Muscle layer of duodenum (tissue), 2 donors: Measurements from ENCODE around the gene EPB41L4B.

ENCODE experiments used
- H3K27ac ChIP-seq: one replicate; pipeline ENCODE4 v1.7.0; 2013; ENCODE audit warnings: mild to moderate bottlenecking, low read length
- H3K27me3 ChIP-seq: one replicate; pipeline ENCODE4 v1.7.0; 2013; ENCODE audit warnings: low read depth, mild to moderate bottlenecking, control low read depth, low read length
- H3K36me3 ChIP-seq, 2 donors: one replicate each; pipeline ENCODE4 v1.7.0; 2013; ENCODE audit warnings: low read length in 2 of 2, control low read depth in 1 of 2, mild to moderate bottlenecking in 1 of 2; ENCODE audit not compliant: insufficient read depth in 2 of 2, control insufficient read depth in 1 of 2
- H3K4me1 ChIP-seq, 2 donors: one replicate each; pipeline ENCODE4 v1.7.0; 2013; ENCODE audit warnings: low read length in 2 of 2, mild to moderate bottlenecking in 2 of 2, control low read depth in 1 of 2, moderate library complexity in 1 of 2; ENCODE audit not compliant: insufficient read depth in 2 of 2, control insufficient read depth in 1 of 2
- H3K4me3 ChIP-seq, 2 donors: one replicate each; pipeline ENCODE4 v1.7.0; 2013; ENCODE audit warnings: low read length in 2 of 2, low read depth in 1 of 2, mild to moderate bottlenecking in 1 of 2
- H3K9me3 ChIP-seq, 2 donors: one replicate each; pipeline ENCODE4 v1.7.0; 2013; ENCODE audit warnings: low read length in 2 of 2, control low read depth in 1 of 2, mild to moderate bottlenecking in 1 of 2; ENCODE audit not compliant: control insufficient read depth in 1 of 2
- donor health status: healthy.

EPB41L4B gene

DNA sequence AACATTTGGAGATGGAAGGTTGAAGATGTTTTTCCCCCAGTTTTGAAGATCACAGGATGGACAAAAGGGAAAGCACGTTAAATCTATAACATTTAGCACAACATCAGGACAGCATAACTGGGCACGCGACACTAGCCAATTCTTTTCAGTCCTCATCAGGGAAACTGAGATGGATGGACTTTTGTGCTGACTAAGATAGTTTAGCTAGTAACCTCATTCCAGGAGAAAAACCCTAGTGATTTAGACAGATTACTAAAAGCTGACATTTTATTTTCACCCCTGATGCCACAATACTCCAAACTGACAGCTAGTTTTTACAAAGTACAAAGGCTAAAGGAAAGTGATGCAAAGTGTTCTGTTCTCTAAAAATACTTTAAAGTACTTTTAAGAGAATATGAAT, 53.3 kb downstream of the EPB41L4B start:
- H3K4me3 ChIP-seq = no peak overlapping the region
- no peak overlapping the region for H3K27ac ChIP-seq
- H3K4me1 ChIP-seq = no peaks in the 10 kb centered on the region

DNA sequence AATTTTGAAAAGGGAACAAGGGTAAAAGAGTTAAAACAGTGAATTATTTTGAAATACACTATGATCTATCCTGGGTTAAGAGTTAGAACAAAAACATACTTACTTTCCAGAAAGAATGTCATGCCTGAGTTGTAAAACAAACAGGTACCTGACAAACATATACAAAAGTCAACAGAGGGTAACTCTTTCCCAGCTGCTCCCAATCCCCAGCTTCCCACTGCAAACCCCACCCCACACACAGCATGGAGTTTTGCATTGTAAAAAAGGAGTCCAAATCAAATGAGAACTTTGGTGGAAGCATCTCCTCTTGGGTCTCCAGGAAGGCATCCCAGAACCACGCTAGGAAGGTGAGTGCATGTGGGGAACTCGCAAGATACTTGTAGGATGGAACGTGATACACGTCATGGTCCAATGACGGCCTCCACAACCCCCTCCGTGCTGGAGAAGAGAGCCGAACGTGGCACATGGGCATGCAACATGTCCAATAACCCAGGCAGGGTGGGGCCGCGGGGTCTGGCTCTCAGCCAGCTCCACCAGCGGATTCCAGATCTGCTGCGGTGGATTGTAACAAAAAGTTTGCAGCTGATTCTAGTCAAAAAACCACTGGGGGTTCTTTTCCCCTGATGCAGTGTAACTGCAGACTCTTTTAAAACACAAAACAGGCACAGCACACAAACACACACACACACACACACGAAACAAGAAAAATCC, 55.8 kb downstream of the EPB41L4B start:
- H3K27ac ChIP-seq = no peak overlapping the region
- no peaks in the 10 kb centered on the region for H3K9me3 ChIP-seq
- H3K36me3 ChIP-seq = no peaks in the 10 kb centered on the region
- H3K4me1 ChIP-seq = no peaks in the 10 kb centered on the region
- H3K4me3 ChIP-seq = no peak overlapping the region
- H3K27me3 ChIP-seq = no peaks in the 10 kb centered on the region

More for the DNA sequence above, 53.3 kb downstream of the EPB41L4B start:
- Histone ChIP-seq H3K27me3 (no peaks in the 10 kb centered on the region), H3K9me3 (no peaks in the 10 kb centered on the region), H3K36me3 (no peaks in the 10 kb centered on the region)

DNA sequence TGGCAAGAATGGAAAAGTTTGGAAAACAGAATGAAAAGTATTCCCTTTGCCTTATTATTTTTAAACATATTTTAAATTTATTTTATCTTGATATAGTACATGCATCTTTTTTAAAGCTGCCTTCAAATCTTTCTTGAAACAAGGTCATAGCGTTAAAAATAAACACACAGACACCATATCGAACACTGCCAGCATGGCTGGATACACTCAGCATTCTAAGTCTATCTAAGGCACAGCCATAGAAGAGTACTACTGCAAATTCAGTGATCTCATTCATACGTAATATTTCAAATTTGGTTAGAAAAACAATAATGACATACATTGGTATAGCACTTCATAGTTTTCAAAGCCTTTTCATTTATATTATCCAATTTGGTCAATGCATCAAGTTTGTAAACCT, 57.5 kb downstream of the EPB41L4B start:
- no peak overlapping the region for H3K27ac ChIP-seq
- no peaks in the 10 kb centered on the region for H3K36me3 ChIP-seq
- no peaks in the 10 kb centered on the region for H3K27me3 ChIP-seq
- no peaks in the 10 kb centered on the region for H3K9me3 ChIP-seq
- H3K4me1 ChIP-seq = no peaks in the 10 kb centered on the region
- H3K4me3 ChIP-seq = no peak overlapping the region

DNA sequence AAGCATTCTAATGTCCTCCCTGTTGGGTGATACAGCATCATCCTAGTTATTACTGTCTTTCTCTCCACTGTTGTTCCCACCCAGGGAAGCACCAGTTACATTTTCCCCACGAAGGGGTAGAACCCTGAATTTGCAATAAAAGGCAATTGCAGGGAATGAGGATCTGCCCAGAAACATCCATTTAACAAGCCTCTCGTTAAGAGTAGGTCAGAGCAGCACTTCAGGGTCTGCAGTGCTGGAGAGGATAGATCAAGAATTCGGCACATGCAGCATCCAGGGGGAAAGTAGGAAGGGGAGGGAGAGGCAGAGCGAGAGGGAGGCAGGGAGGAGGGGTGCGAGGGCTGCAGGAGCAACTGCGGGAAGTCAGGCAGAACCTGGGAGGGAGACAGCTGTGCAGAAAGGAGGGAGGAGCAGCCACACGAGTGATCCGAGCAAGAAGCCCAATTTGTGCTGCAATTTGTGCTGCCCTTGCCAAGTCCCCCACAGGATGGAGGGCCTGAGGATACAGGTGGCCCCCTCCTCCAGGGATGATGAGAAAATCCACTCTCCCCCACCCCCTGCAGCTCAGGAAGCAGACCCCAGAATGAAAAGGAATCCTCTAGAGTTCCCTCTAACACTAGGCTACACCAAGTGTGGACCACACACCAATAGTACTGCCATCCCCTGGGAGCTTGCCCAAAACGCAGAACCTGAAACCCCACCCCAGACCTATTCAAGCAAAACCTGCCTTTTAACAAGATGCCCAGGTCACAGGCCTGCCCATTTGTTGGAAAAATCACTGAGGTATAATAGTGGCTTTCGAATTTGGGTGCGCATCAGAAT, 62.2 kb downstream of the EPB41L4B start:
- no peak overlapping the region for H3K4me3 ChIP-seq
- no peaks in the 10 kb centered on the region for H3K36me3 ChIP-seq
- no peak overlapping the region for H3K27ac ChIP-seq
- H3K9me3 ChIP-seq = no peaks in the 10 kb centered on the region
- no peaks in the 10 kb centered on the region for H3K4me1 ChIP-seq
- no peaks in the 10 kb centered on the region for H3K27me3 ChIP-seq

DNA sequence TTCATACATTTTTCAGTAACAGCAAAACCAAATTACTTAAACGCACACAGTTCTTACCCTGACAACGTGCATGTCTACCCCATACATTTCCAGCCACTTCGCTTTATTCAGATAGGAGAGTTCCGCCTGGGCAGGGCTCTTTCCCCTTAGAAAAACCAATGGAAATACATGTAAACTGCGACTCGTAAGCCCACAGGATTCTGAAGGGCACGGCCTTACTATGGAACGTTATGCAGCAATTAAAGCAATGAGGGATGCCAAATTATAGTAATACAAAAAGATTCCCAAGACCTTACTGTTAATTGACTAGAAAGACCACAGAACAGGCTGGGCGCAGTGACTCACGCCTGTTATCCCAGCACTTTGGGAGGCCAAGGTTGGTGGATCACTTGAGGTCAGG, 64.5 kb downstream of the EPB41L4B start:
- Histone ChIP-seq H3K4me3 (no peak overlapping the region), H3K27ac (no peak overlapping the region), H3K36me3 (no peaks in the 10 kb centered on the region), H3K4me1 (no peaks in the 10 kb centered on the region), H3K9me3 (no peaks in the 10 kb centered on the region), H3K27me3 (no peaks in the 10 kb centered on the region)

DNA sequence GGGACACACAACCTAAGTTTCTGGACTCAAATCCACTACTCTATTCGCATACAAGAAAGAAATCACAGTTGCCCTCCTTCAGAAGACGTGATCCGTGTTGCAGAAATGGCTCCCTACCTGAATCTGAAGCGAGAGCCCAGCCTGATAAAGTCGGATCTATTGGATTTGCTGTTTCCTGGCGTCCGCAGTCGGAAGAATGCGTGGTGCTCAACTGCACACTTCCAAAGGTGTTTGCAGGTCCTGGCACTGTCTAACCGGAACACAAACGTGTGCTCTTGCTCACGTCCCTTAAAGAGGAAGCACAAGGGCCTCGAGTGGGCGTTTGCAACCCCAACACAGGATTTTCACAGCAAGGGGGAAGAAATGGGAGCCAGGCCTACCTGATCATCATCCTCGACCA, 65.5 kb downstream of the EPB41L4B start:
- Histone ChIP-seq H3K9me3 (no peaks in the 10 kb centered on the region), H3K4me1 (no peaks in the 10 kb centered on the region), H3K27me3 (no peaks in the 10 kb centered on the region), H3K36me3 (no peaks in the 10 kb centered on the region), H3K27ac (no peak overlapping the region), H3K4me3 (no peak overlapping the region)

DNA sequence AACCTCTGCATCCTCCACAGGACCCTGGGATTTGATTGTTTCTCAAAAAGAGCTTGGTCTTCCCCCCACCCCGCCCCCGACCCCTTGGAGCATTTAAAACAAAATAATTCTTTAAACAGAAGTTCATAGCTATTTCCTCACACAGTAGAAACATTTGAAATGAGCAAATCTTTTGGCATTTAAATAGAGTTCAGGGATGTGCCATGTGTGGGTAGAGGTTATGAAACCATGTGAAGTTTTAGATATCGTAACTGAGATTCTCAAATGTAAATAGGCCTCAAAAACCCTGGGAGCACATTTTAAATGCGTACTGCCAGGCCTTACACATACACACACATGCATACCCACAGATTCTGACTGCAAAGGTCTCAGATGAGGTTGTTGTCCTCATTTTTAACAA, 66.5 kb downstream of the EPB41L4B start:
- Histone ChIP-seq H3K4me3 (no peak overlapping the region), H3K27me3 (no peaks in the 10 kb centered on the region), H3K27ac (no peak overlapping the region), H3K9me3 (no peaks in the 10 kb centered on the region), H3K4me1 (no peaks in the 10 kb centered on the region), H3K36me3 (no peaks in the 10 kb centered on the region)

DNA sequence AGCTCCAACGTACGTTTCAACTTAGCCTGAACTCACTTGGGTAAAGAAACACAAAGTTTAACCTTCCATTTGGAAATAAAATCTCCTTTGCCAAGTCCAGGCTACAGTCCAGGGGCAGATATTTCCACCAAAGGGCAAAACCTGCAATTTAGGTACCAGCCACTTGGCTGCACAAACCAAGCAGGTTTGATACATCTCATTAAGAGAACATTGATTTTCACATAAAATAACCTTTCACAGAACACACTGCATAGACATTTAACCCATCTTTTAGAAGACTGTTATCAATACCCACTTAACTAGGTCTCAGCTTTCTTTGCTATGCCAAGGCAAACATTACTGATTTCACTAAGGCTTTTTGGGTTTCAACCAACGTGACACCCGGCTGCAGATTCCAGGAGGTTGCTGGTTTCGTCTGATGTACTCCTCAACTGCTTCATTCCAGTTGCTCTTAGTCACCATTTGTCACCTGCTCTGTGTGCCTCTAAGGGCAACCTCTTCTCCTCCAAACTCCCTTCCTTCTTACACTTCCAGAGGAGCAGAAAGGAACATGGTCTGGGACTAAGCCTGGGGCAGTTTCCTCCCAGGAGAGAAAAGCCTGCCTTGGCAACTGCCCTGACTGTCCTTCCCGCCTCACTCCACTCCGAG, 67.1 kb downstream of the EPB41L4B start:
- Histone ChIP-seq H3K27ac (no peak overlapping the region), H3K36me3 (no peaks in the 10 kb centered on the region), H3K27me3 (no peaks in the 10 kb centered on the region), H3K4me1 (no peaks in the 10 kb centered on the region), H3K4me3 (no peak overlapping the region), H3K9me3 (no peaks in the 10 kb centered on the region)

DNA sequence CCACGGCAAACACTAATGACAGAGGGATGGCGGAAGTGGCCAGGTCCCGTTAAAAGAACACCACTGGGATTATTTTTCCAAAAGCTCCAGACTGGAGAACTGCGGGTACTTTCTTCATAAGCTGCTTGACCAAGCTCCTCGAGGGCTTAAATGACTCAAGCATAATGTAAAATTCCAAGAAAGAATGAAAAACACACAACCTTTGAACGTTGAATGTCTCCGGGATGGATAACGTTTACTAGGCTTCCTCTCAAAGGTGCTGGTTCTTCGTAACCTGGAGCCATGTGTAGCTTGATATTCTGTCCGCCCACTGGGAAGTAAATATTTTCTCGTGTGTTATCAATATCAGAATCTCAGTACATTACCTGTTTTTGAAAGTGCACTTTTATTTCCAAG, 67.6 kb downstream of the EPB41L4B start:
- no peaks in the 10 kb centered on the region for H3K4me1 ChIP-seq
- no peaks in the 10 kb centered on the region for H3K36me3 ChIP-seq
- H3K27ac ChIP-seq = no peak overlapping the region
- H3K4me3 ChIP-seq = no peak overlapping the region
- no peaks in the 10 kb centered on the region for H3K9me3 ChIP-seq
- no peaks in the 10 kb centered on the region for H3K27me3 ChIP-seq

DNA sequence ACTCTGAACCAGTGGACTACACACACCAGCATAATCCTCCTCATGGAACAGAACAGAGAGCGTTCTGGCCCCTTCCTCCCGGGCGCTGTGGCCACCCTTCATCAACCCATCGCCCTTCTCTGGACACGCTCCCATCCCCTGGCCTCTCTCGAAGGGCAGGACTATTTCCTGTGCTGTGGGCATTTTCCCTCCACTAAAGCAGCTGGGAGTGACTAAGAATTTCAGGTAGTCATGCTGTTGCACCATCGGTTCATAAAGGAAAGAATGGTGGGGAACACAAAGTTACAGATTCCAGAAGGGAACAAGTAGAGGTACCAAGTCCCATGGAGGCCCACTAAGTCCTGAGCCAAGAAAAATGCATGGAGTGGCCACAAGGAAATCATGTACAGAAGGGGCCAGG, 68.6 kb downstream of the EPB41L4B start:
- H3K27me3 ChIP-seq = no peaks in the 10 kb centered on the region
- H3K4me3 ChIP-seq = no peak overlapping the region
- no peak overlapping the region for H3K27ac ChIP-seq
- no peaks in the 10 kb centered on the region for H3K4me1 ChIP-seq
- no peaks in the 10 kb centered on the region for H3K36me3 ChIP-seq
- H3K9me3 ChIP-seq = no peaks in the 10 kb centered on the region

DNA sequence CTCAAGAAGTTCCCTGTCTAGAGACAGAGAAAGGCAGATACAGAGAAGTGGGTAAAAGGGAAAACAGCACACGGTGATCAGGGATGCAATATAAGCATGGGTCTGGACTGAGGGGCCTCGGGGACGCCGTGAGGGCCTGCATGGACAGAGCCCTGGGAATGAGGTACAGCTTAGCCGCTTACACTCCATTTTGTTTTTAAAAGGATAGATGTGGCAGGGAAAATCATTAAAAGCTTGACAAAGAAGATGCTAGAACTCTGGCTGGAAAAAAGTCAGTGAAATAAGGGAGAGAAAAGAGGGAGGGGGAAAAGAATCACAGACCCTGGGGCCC, 69.1 kb downstream of the EPB41L4B start:
- Histone ChIP-seq H3K36me3 (no peaks in the 10 kb centered on the region), H3K9me3 (no peaks in the 10 kb centered on the region), H3K27ac (no peak overlapping the region), H3K4me3 (no peak overlapping the region), H3K4me1 (no peaks in the 10 kb centered on the region), H3K27me3 (no peaks in the 10 kb centered on the region)
